Measurements from ENCODE around the gene SPATA21. TPM values are rescaled to one million over a fixed set of nuclear protein-coding genes. Genes with fewer than 3 reads are reported as not detected.
A peak's percentile ranks its signal among the peaks of the same experiment; 100 is the strongest.

Gene SPATA21
- total RNA-seq, 1 donor from 2014 or later: under 0.01 TPM

- DNase-seq: no peak
Observed at GRCh38 chr1:16450863-16451481, 13.7 kb upstream of the SPATA21 start.

DNA sequence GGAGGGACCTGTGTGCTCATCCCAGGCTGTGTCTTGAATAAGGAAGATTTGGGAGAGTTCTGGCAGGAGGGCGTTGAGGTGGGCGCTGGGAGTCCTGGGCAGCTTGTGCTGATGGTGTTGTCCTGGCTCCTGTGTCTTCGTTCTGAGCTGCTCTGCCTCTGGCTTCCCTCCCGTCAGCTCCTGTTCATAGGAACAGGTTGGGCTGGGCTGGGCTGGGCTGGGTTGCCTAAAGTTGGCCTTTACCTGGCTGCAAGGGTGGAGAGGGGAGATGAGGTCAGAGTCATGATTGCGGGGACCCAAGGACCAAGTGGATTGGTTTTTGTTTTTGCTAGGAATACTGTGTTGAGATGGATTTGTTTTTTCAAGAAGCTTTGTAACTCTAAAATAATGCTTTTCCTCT, 12.4 kb upstream of the SPATA21 start:
- no peak for DNase-seq

DNA sequence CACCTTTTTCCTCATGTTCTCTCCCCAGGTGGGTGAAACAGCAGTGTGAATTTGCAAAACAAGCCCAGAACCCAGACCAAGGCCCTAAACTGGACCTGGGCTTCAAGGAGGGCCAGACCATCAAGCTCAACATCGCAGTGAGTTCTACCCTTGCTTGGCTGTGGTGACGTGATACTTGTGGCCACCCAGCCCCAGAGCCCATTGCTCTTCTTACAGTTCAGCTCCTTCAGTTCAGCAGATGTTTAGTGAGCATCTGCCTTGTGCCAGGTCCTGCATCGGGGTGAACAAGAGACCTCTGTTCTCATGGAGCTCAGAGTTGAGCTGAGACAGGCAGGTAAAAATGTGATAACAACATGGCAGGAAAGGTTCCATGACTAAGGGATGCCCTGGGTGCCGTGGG, 11.8 kb upstream of the SPATA21 start:
- DNase-seq: no peak

GRCh38 chr1:16447641-16448040, 10.4 kb upstream of the SPATA21 start:
- DNase-seq: no peak

- DNase-seq: no peak
Observed at GRCh38 chr1:16446116-16446515, 8.9 kb upstream of the SPATA21 start.

- no peak for DNase-seq
Observed at GRCh38 chr1:16445052-16445451, 7.8 kb upstream of the SPATA21 start.

GRCh38 chr1:16443975-16444770, 6.9 kb upstream of the SPATA21 start:
- DNase-seq: no peak

- DNase-seq: no peak
Observed at GRCh38 chr1:16442941-16443340, 5.7 kb upstream of the SPATA21 start.

GRCh38 chr1:16442265-16442664, 5.0 kb upstream of the SPATA21 start:
- DNase-seq: no peak

DNA sequence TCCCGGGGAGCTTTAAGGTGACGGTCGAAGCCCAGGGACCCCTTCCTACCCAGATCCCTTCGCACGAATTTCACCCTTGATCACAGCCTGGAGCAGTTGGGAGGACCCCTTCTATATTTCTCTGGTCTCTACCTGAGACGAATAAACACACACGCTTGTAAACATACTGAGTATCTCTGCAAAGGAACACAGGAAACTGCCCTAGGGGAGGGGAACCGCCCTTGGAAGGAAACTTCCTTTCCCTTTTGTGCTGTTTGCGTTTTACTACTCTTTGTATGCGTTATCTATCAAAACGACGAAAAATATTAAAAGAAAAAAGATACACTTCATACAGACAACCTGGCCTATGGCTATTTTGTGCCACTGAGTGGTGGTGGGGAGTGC, 4.0 kb upstream of the SPATA21 start:
- DNase-seq: peak; percentile 38

DNA sequence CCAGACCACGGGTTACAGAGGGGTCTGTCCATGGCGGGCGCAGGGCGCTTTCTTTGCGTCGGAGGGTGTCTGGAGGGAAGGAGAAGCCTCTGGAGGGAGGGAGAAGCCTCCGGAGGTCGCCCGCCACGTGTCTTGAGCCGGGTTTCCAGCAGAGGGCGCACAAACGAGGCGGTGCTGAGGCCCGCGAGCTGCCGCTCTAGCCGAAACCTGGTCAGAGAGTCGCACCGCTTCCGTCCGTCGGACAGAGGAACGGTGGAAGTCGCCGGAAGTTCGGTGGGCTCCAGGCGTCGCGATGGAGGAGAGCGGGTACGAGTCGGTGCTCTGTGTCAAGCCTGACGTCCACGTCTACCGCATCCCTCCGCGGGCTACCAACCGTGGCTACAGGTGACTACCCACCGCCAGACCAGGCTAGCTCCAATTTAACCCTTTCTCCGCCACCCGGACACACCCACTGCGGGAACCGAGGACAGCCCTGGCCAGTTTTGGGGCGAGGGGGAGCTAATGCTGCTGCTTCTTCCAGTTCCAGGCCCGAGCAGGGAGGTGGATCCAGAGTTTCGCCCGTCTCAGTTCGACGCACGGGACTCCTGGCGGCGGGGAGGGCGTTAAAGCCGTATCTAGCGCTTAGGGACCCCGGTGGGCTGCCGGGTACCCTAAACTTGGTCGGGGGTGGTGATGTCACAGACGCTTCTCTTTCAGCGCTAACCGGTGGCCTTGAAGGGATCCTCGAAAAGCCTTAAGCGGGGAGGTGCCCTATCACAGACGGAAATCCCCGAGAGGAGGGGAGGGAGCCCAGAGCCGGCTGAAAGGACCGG, 3.5 kb upstream of the SPATA21 start, which contains the start of gene NECAP2:
Gene NECAP2, plus strand, starts transcription at position 255 of the 812 bp plus-strand sequence. Its CDS starts 38 bp downstream, at position 293.
- peak; percentile 96 for DNase-seq

DNA sequence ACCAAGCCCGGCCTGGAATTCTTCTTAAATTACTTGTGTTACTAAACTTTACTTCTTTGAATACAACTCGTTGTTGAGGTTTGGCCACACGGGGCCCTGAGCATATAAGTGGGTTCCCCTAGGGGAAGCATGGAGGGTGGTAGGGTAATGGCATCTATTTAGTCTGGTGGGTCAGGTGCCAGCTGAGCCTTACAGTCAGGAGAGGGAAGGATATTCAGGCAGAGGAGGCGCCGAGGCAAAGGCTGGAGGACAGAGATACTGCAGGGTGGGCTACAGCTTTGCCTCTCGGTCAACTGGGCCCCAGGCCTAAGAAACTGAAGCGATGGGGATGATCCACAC, 2.9 kb upstream of the SPATA21 start:
- no peak for DNase-seq

GRCh38 chr1:16438924-16439323, 1.7 kb upstream of the SPATA21 start:
- DNase-seq: no peak

GRCh38 chr1:16438516-16438915, 1.3 kb upstream of the SPATA21 start:
- DNase-seq: no peak

DNA sequence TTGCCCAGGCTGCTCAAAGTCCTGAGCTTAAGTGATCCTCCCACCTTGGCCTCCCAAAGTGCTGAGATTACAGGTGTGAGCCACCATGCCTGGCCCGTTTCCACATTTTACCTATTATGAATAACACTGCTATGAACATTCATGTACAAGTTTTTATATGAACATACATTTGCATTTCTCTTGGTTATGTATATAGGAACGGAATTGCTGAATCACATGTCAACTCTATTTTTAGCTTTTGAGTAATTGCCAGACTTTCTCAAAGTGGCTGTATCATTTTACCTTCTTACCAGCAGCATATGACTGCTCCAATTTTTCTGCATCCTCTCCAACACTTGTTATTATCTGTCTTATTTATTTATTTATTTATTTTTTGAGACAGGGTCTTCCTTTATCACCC, 2.7 kb downstream of the SPATA21 start:
- no peak for DNase-seq

- DNase-seq: no peak
Observed at GRCh38 chr1:16434007-16434406, 3.2 kb downstream of the SPATA21 start.

DNA sequence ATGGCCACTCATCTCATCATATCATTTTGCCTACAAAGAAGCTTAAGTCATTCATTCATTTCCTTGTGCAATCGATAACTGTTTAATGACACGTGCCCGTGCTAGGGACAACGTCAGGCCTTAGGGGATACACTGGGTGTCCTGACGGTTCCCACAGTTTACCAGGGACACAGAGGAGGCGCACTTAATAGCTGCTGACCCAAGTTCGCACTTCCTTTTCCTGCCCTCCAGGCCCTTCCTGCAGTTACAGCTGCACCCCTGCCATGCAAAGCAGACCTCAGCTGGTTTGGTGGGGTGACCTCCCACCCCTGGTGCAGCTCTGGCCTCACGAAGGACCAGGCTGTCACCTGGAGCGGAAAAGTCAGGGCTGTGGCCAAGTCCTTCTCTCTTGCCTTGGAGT, 4.2 kb downstream of the SPATA21 start:
- peak; percentile 18 for DNase-seq

DNA sequence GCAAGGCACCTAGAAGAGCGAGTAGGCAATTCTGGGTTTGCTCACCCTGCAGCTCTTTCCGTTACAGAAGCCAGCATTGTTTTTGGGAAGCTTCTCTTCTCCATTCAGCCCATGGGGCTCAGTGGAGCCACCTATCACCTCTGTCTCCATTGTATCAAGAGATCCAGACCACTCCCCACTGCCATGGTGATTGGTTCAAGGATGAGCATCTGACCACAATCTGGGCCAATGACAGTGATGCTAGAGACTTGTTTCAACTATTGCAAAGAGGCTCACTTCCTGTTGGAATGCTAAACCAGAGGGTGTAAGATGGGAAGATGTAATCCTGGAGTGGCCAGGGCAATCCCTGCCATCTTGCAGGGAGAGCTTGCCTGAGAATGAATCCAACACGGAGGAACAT, 6.6 kb downstream of the SPATA21 start:
- DNase-seq: no peak

GRCh38 chr1:16425125-16426025, 11.8 kb downstream of the SPATA21 start:
- no peak for DNase-seq

- no peak for DNase-seq
Observed at GRCh38 chr1:16422041-16422440, 15.2 kb downstream of the SPATA21 start.

GRCh38 chr1:16421201-16421600, 16.0 kb downstream of the SPATA21 start:
- DNase-seq: no peak

DNA sequence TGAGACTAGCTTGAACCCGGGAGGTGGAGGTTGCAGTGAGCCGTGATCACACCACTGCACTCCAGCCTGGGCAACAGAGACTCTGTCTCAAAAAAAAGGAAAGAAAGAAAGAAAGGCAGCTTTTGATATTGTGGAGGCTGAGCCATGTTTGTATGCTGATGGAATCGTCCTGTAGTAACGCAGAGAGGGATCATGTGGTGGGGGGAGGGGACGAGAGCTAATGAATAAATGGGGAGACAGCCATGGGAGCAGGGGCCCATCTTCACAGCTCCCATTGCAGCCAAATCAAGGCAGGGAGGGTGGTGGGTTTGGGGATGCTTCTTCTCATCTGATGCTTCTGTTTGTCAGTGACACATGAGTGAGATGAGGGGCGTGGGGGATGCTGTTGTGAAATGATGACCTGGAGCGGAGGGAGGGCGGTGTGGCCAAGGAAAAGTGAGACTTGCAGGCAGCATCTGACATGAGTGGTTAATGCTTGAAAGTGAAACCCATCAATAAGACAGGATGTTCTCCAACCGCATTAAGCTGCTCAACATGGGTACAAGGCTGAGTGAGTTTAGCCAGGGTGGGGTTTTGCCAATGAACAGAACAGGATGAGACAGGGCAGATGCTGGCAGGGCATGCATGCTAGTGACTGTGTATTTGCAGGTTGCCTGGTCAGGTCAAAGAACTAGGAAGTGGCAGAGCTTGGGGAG, 16.7 kb downstream of the SPATA21 start:
- DNase-seq: no peak
